ENCODE data around the gene ALB.
"Not testable (repeated sequence)": the region's sequence is repeated elsewhere in the genome, so short reads cannot be mapped to it uniquely, and the experiment has no call there.

Gene ALB

DNA sequence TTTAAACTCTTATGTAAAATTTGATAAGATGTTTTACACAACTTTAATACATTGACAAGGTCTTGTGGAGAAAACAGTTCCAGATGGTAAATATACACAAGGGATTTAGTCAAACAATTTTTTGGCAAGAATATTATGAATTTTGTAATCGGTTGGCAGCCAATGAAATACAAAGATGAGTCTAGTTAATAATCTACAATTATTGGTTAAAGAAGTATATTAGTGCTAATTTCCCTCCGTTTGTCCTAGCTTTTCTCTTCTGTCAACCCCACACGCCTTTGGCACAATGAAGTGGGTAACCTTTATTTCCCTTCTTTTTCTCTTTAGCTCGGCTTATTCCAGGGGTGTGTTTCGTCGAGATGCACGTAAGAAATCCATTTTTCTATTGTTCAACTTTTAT is at the start of gene ALB:
ALB (plus strand) TSS at position 246 of the 400 bp plus-strand sequence; CDS start at position 287, 41 bp downstream.
- no peak for DNase-seq

DNA sequence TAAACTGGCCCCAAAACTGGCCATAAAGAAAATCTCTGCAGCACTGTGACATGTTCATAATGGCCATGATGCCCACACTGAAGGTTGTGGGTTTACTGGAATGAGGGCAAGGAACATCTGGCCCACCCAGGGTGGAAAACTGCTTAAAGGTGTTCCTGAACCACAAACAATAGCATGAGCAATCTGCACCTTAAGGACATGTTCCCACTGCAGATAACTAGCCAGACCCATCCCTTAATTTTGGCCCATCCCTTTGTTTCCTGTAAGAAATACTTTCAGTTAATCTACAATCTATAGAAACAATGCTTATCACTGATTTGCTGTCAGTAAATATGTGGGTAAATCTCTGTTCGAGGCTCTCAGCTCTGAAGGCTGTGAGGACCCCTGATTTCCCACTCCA is 46.9 kb upstream of the ALB start:
- DNase-seq = not testable (repeated sequence)

DNA sequence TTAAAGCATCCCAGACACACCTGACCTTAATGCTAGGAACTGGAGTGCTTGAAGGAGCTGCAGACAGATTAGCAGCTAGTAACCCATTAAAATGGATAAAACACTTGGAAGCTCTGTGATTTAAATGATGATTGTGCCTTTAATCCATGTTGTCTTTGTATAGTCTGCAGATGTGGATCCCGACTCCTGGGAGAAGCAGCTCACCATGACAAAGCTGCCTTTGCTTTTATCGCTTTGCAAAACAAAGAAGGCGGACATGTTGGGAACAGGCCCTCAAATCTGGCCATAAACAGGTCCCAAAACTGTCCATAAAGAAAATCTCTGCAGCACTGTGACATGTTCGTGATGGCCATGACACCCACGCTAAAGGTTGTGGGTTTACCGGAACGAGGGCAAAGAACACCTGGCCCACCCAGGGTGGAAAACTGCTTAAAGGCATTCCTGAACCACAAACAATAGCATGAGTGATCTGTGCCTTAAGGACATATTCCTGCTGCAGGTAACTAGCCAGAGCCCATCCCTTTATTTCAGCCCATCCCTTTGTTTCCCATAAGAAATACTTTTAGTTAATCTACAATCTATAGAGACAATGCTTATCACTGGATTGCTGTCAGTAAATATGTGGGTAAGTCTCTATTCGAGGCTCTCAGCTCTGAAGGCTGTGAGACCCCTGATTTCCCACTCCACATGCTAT is 34.4 kb upstream of the ALB start:
- not testable (repeated sequence) for DNase-seq

DNA sequence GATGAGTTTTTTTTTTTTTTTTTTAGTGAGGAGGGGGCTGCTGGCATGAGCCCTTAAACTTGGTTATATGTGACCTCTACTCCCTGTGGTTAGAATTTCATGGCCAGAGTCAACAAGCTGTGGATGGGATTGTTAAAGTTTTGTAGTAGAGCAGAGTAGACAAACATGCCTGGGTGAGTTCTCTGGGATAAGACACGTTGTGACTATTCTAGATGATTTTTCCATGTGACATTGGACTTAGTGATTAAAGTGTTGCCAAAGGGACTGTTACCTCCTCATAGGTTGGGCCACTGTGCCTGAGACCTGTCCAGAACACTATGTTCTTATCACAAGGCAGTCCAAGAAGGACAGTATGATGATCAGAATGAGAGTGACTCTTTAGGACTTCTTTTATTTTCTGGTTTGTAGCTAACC is 28.8 kb upstream of the ALB start:
- no peak for DNase-seq

DNA sequence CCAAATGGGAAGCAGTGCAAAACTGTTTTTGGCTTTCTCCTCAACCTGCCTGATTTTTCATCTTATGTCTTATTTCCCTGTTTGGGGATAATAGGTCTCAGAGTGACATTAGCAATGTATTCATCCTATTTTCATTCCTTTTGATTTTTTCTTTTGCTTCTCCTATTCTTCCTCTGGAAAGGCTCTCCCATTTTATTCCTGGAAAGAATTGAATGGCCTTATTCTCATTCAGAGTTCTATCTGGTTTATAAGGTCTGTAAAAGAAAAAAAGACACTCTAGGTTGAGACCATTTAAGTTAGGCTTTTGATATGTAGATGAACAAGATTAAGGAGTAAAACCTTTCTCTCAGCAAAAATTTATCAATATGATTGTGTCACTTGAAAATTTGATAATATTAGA is 27.8 kb upstream of the ALB start:
- no peak for DNase-seq

DNA sequence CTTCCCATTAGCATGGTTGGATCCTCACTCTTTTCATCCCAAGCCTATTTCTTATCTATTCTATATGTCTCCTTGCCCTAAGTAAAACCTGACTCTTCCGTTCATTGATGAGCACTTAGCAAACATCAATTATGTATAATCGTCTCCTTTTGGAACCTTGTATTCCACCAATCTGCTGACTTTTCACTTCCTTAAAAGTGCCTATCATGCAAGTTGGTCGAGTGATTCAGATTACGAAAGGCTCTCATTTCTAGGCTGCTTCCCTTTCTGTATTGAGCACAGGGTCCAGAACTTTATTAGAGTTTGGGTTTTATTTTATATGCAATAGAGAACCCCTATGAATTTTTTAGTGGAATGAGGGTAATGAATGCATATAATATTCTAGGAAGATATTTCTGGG is 27.1 kb upstream of the ALB start:
- DNase-seq = no peak

DNA sequence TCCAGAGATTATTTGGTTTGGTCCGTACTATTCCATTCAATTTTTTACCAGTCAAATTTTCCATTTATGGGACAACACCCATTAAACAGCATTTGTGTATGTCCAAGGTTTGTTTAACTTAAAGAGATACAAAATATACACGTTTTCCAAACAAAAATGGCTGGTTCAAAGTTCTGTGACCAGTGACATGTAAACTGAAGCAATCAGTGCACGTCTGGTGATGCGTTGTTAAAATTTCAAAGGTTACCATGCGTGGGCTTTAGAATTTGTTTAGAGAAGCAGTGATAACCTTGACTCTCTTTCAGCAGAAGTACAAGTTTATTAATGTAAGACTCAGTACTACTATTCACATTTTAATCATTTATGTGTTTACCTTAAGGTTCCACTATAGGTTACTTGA is 25.2 kb upstream of the ALB start:
- DNase-seq = no peak

DNA sequence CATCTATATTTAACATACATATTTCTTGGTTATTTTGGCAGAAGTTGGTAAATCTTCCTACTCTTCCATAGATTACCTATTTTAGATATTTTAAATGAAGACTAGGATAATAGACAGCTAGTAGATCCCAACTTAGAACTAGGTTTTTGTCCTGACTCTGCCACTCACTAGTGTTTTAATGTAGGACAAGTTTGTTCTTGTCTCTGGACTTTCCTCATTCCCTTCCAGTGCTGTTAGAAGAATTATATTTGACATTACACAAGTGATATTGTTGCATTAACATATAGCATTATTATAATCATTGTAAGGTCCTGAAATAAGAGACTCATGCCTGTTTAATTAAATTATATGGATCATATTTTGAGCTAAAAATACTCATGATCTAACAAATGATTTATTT is 24.1 kb upstream of the ALB start:
- DNase-seq = no peak

DNA sequence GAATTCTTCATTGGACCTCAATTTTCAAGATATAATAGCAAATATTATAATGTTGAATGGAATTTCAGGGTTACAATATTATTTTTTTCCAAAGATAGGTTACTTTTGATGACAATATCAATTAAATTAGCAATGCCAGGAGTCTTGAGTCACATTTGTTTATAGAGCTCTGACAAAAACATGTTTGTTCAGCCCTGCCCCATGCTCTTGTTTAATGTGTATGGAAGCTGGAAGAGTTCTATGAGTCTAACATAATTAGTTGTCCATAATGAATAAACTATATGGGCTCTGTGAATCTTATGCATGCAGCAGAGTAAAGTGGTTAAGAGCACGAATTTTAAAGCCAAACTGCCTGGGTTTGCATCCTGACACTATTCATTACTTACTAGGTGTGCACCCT is 22.9 kb upstream of the ALB start:
- DNase-seq = no peak

DNA sequence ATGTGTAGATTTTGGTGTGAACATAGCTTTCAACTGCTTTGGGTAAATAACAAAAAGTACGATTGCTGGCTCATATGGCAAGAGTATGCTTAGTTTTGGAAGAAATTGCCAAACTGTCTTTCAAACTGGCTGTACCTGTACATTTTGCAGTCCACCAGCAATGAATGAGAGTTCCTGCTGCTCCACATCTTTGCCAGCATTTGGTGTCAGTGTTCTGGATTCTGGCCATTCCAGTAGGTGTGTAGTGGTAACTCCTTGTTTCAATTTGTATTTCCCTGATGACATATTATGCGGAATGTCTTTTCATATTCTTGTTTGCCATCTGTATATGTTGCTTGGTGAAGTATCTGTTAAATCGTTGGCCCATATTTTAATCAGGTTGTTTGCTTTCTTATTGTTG is 20.6 kb upstream of the ALB start:
- DNase-seq = no peak

DNA sequence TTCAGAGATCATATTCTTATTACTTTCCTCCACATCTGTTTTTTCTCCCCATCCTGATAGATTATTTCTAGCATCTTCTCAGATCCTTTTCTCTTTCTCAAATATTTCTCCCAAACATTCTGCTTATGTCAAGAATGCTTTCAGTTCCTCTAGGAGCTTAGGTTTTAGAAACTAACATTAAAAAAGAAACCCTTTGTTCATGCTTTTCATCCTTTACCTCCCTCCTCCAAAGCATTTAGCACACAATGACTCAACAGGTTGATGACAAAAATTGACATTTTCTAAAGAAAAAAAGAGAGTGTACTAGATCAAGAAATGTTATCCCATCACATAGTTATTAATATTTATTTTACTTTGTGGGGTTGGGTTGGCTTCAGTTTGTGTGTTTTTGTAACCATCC is 16.5 kb upstream of the ALB start:
- no peak for DNase-seq

DNA sequence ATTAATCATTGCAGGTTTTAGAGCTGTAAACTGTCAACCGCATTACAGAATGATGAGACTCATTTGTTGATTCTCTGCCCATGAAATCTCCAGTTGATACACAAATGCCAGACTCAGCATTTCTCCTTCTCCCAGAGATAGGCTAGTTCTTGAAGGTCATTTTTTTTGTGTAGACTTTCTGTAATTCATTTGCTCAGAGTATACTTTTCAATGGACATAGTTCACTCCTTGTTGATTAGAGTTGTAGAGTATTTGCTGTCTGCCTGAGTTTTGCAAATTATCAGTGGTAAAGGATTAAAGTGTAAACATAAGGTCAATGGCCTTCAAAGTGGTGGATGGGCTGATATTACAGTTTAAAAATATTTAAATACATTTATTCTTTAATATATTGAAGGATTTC is 15.2 kb upstream of the ALB start:
- DNase-seq = no peak

DNA sequence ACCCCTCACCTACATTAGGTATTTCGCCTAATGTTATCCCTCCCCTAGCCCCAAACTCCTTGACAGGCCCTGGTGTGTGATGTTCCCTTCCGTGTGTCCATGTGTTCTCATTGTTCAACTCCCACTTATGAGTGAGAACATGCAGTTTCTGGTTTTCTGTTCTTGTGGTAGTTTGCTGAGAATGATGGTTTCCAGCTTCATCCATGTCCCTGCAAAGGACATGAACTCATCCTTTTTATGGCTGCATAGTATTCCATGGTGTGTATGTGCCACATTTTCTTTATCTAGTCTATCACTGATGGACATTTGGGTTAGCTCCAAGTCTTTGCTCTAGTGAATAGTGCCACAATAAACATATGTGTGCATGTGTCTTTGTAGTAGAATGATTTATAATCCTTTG is 14.4 kb upstream of the ALB start:
- DNase-seq = not testable (repeated sequence)

DNA sequence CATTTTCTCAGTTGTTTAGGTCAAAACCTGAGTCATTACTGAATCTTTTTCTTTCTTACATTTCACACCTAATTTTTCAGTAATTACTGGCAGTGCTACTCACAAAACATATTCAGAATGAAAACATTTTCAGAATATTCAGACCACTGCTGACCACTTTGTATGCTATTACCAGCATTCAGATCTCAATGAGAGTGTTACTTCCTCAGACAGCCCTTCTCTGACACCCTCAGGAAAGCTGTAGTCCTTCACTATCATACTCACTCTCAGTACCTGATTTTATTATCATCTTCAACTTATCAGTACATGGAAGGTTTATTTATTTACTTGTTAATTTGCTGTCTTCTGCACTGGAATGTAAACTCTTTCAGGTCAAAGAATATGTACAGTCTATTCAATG is 12.3 kb upstream of the ALB start:
- DNase-seq = no peak

DNA sequence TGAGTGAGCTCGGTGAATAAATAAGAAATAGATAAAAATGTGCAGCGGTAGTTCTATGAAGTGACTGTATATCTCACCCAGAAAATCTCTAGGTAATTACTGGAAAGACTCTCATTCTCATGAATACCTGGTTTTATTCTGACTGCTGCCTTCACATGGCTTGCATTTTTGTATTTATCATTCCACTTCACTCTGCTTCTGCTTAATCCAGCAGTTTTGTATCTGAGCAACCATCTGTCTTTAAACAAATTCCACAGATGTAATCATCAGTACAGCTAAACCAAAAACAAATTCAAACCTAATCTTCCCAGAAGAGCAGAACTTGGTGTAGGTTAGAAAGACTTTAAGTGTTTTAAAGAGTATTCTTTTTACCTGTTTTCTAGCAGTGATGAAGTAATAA is 11.2 kb upstream of the ALB start:
- no peak for DNase-seq

DNA sequence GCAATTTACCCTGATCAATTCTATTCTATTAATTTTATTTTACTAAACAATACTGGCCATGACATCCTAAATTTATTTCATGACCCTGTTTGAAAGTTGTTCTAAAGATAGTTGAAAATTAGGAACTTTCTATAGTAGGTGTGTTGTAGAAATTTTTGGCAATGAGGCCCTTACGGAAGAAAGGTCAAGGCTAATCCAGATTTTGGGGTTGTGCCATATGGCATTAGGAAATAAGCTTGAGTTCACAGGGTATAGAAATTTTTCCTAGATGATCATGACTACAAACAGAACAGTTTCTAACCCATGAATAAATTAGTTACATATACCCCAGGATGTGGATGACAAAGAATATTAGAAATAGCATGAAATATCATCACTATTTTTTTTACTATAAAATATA is 7.8 kb upstream of the ALB start:
- no peak for DNase-seq

DNA sequence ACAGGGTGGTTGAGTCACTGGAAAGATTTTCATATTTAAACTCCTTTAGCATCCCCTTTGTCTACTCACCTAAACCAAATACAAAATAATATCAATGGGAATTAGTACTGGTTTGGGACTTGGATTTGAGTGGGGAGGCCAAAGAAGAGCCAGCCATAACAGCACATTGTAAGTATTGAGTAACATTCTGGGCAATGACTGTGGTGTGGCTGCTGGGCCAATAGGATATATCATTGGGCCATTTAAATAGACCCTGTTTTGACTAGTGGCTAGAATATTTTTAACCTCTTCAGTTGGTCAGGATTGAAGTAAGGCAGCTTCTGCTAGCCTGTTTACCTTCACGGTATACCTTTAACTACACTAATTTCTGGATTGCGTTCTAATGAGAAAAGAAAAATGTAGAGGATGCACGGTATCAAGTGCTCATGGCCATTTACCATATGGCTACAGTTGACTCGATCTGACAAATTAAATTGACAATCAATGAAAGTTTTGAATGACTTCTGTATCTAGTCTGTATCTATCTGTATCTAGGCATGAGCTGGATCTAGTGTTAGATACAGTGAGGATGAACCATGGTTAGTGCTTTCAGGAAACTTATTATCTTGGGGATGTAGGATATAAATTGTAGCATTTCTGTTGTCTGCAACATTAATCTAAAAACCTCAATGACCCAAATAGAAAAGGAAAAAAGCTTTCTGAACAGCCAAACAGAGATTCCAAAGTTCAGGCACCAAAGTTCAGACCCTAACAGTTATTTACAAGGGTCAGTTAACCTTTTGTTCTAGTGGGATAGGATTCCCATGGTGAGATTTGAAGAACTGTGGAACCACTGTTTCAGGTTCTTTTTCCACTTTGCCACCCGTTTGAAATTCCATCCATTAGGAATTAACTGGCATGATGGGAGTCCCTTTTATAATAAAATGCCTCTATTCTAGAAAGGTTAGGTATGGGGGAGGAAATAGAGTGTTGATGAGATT is 6.8 kb upstream of the ALB start:
- no peak for DNase-seq

DNA sequence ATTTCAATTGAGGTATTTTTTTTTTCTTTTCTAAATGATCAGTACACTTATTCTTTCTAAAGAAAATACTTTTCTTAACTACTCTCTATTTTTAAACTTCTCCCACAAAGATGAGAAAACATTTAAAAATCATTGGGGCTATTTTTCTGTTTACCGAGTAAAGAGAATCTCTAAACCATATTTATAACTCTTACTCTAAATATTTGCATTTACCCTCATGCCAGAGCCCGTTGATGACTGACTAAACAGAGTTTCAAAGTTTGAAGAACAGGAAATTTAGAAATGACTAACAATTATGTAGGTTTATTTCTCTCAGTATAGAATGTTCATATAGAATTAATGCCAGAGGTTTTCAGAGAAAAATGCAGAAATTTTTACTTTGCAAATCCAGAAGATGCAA is 2.7 kb upstream of the ALB start:
- no peak for DNase-seq

DNA sequence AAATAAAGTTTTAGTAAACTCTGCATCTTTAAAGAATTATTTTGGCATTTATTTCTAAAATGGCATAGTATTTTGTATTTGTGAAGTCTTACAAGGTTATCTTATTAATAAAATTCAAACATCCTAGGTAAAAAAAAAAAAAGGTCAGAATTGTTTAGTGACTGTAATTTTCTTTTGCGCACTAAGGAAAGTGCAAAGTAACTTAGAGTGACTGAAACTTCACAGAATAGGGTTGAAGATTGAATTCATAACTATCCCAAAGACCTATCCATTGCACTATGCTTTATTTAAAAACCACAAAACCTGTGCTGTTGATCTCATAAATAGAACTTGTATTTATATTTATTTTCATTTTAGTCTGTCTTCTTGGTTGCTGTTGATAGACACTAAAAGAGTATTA is 370 bp downstream of the ALB start:
- DNase-seq = no peak

DNA sequence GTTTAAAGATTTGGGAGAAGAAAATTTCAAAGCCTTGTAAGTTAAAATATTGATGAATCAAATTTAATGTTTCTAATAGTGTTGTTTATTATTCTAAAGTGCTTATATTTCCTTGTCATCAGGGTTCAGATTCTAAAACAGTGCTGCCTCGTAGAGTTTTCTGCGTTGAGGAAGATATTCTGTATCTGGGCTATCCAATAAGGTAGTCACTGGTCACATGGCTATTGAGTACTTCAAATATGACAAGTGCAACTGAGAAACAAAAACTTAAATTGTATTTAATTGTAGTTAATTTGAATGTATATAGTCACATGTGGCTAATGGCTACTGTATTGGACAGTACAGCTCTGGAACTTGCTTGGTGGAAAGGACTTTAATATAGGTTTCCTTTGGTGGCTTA is 1.1 kb downstream of the ALB start:
- DNase-seq = no peak

DNA sequence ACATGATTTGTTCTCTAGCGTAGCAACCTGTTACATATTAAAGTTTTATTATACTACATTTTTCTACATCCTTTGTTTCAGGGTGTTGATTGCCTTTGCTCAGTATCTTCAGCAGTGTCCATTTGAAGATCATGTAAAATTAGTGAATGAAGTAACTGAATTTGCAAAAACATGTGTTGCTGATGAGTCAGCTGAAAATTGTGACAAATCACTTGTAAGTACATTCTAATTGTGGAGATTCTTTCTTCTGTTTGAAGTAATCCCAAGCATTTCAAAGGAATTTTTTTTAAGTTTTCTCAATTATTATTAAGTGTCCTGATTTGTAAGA is 2.4 kb downstream of the ALB start:
- DNase-seq = no peak

DNA sequence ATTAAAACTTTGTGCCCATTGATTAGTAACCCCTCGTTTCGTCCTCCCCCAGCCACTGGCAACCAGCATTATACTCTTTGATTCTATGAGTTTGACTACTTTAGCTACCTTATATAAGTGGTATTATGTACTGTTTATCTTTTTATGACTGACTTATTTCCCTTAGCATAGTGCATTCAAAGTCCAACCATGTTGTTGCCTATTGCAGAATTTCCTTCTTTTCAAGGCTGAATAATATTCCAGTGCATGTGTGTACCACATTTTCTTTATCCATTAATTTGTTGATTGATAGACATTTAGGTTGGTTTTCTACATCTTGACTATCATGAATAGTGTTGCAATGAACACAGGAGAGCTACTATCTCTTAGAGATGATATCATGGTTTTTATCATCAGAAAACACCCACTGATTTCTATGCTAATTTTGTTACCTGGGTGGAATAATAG is 3.2 kb downstream of the ALB start:
- no peak for DNase-seq

DNA sequence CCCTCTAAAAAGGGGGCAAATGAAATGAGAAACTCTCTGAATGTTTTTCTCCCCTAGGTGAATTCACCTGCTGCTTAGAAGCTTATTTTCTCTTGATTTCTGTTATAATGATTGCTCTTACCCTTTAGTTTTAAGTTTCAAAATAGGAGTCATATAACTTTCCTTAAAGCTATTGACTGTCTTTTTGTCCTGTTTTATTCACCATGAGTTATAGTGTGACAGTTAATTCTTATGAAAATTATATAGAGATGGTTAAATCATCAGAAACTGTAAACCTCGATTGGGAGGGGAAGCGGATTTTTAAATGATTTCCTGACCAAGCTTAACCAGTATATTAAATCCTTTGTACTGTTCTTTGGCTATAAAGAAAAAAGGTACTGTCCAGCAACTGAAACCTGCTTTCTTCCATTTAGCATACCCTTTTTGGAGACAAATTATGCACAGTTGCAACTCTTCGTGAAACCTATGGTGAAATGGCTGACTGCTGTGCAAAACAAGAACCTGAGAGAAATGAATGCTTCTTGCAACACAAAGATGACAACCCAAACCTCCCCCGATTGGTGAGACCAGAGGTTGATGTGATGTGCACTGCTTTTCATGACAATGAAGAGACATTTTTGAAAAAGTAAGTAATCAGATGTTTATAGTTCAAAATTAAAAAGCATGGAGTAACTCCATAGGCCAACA is 4.2 kb downstream of the ALB start:
- DNase-seq = no peak
